Testis (tissue), 2 donors: ENCODE measurements around the gene RELA.
A peak's percentile ranks its signal among the peaks of the same experiment; 100 is the strongest.

Experiments
- POLR2A ChIP-seq: fragments of 450-650 bp; IDR thresholded peaks from one replicate; pipeline ENCODE4 v1.6.1; 2017; ENCODE audit warnings: antibody characterized with exemption, mild to moderate bottlenecking, moderate library complexity
- TF ChIP-seq, protein P1 (sequence below), 3 experiments: fragments of 450-650 bp in 2 of 3; fragments of 200-600 bp in 1 of 3; sonication (generic) in 1 of 3; IDR thresholded peaks; one replicate each; pipeline ENCODE4 v1.5.1; 2016 to 2019; ENCODE audit warnings: antibody characterized with exemption in 3 of 3, mild to moderate bottlenecking in 2 of 3, moderate library complexity in 1 of 3

DNA sequence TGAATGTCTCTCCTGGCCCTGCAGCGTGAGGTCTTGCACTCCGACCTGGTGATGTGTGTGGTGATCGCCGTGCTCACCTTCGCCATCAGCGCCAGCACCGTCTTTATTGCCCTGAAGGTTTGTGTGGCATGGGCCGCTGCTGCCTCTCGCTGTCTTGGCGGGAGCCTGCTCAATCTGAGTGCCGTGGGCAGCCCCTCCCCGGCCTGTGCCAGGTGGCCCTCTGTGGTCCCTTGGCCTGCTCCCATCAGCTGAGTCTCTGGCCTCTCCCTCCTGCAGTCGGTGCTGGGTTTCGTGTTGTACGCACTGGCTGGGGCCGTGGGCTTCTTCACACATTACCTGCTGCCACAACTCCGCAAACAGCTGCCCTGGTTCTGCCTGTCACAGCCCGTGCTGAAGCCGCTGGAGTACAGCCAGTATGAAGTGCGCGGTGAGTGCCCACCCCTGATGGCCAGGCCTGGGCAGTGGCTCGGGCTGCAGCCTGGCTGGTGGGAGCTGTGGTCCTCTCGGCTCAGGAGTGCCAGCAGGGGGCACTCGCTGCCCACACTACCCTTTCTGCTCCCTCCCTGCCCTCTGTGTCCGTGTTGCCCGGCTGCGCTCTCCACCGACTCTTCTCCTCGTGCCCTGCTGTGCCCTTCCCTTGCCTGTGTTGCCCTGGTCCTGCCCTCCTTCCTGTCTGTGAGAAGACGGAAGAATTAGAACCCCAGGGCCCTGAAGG is 36.9 kb downstream of the RELA start:
- TF ChIP-seq, protein P1, sequence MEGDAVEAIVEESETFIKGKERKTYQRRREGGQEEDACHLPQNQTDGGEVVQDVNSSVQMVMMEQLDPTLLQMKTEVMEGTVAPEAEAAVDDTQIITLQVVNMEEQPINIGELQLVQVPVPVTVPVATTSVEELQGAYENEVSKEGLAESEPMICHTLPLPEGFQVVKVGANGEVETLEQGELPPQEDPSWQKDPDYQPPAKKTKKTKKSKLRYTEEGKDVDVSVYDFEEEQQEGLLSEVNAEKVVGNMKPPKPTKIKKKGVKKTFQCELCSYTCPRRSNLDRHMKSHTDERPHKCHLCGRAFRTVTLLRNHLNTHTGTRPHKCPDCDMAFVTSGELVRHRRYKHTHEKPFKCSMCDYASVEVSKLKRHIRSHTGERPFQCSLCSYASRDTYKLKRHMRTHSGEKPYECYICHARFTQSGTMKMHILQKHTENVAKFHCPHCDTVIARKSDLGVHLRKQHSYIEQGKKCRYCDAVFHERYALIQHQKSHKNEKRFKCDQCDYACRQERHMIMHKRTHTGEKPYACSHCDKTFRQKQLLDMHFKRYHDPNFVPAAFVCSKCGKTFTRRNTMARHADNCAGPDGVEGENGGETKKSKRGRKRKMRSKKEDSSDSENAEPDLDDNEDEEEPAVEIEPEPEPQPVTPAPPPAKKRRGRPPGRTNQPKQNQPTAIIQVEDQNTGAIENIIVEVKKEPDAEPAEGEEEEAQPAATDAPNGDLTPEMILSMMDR (IDR thresholded peaks at IDR 0.05): peak; percentile 40 to 64 (median 56)
- no peak for TF ChIP-seq POLR2A
